Hair follicle dermal papilla cell (primary cell): Measurements from ENCODE around the gene CASQ1. TPM values are rescaled to one million over a fixed set of nuclear protein-coding genes. Genes with fewer than 3 reads are reported as not detected.

Experiments used
- total RNA-seq: library from RNA; depleted of rRNA; stranded (reverse); fragments of >200 nt; gene quantifications from 2 replicates; pipeline ENCODE4 v1.2.3, GENCODE V29; 2012

Gene CASQ1
- not detected in 2 replicates for total RNA-seq

GRCh38 chr1:160189649-160190625, at the start of gene CASQ1:
TSS of gene CASQ1 (plus strand) at chr1:160190575. CDS start at chr1:160190752, 177 bp downstream.

DNA sequence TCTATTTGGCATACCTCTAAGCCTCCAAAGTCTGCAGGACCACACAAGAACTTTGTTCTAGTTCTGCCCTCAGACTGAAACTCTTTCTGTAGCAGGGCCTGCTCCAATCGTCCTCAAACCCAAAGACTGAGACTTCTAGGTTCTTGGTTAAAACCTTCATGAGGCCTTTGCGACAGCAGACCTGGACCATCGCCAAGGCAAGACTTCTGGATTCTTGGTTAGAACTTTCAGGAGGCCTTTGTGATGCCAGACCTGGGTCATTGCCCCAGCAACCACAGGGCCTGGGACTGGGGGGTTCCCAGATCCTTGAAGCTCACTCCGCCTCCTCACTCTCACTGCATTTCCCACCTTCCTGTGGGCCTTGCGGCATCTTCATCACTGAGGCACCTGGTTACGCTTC, 39.1 kb upstream of the CASQ1 start, which contains the start of gene ATP1A4:
Gene ATP1A4, plus strand, starts transcription at position 301 of the 400 bp plus-strand sequence. CDS start 438 bp downstream, outside the sequence.

GRCh38 chr1:160205242-160206035, 15.1 kb downstream of the CASQ1 start, which contains the start of gene PEA15:
TSS of gene PEA15 (plus strand) at chr1:160205384. CDS start at chr1:160211545, 6,161 bp downstream.

Other genes starting within 250 kb of the CASQ1 start
- gene IGSF9, start 245.0 kb upstream of the CASQ1 start, total RNA-seq = under 0.01 TPM in 1 of 2 replicates, not detected in the other
- gene SLAMF9, start 236.3 kb upstream of the CASQ1 start, total RNA-seq = not detected in 2 replicates
- 5.1 and 5.4 TPM in 2 replicates for gene PIGM, start 158.6 kb upstream of the CASQ1 start, total RNA-seq
- not detected in 2 replicates for gene KCNJ10, start 120.4 kb upstream of the CASQ1 start, total RNA-seq
- gene KCNJ9, start 109.0 kb upstream of the CASQ1 start, total RNA-seq = not detected in 2 replicates
- gene IGSF8, start 92.0 kb upstream of the CASQ1 start, total RNA-seq = 20.9 TPM in 2 replicates
- gene ATP1A2, start 74.8 kb upstream of the CASQ1 start, total RNA-seq = not detected in 2 replicates
- gene ATP1A4, start 39.0 kb upstream of the CASQ1 start, total RNA-seq = not detected in 2 replicates
- gene PEA15, start 14.8 kb downstream of the CASQ1 start, total RNA-seq = 240 and 266 TPM in 2 replicates
- 85.9 and 90.9 TPM in 2 replicates for gene DCAF8, start 72.0 kb downstream of the CASQ1 start, total RNA-seq
- gene PEX19, start 94.6 kb downstream of the CASQ1 start, total RNA-seq = 56.0 and 90.3 TPM in 2 replicates
- 331 and 398 TPM in 2 replicates for gene COPA, start 152.7 kb downstream of the CASQ1 start, total RNA-seq
- 102 and 111 TPM in 2 replicates for gene NCSTN, start 152.8 kb downstream of the CASQ1 start, total RNA-seq
- 0.12 and 0.16 TPM in 2 replicates for gene NHLH1, start 176.5 kb downstream of the CASQ1 start, total RNA-seq
- 0.12 and 0.49 TPM in 2 replicates for gene VANGL2, start 210.0 kb downstream of the CASQ1 start, total RNA-seq